ENCODE results near the gene HDX. TPM values are rescaled to one million over a fixed set of nuclear protein-coding genes. Genes with fewer than 3 reads are reported as not detected.

The HDX gene
- polyA plus RNA-seq, 1 experiment, result 5.1 TPM

- ChIA-PET CTCF (no interaction called here), POLR2A (no interaction called here)
- H3K9me3 ChIP-seq (ENCODE audit: control insufficient read depth, insufficient read depth, low read length), result no peaks in the 10 kb centered on the region
These were observed 23.2 kb downstream of the HDX start for GRCh38 chrX:84479086-84479485.

GRCh38 chrX:84477114-84477513 lies 25.1 kb downstream of the HDX start:
- no peak for TF ChIP-seq CTCF (IDR thresholded peaks at IDR 0.05; ENCODE audit: low read depth, low read length)
- Histone ChIP-seq H3K27me3 (ENCODE audit: control insufficient read depth, insufficient read depth, low read length) (no peaks in the 10 kb centered on the region), H3K27ac (ENCODE audit: low read depth, low read length) (no peak overlapping the region), H3K4me3 (ENCODE audit: low read depth, low read length) (no peak overlapping the region), H3K9me3 (ENCODE audit: control insufficient read depth, insufficient read depth, low read length) (no peaks in the 10 kb centered on the region)
- no peak for DNase-seq (ENCODE audit: low read depth, low spot score)
- POLR2A ChIA-PET, result no interaction called here
- CTCF ChIA-PET, result no interaction called here

More at GRCh38 chrX:84479086-84479485, 23.2 kb downstream of the HDX start:
- Histone ChIP-seq H3K27ac (ENCODE audit: low read depth, low read length) (no peak overlapping the region), H3K4me3 (ENCODE audit: low read depth, low read length) (no peak overlapping the region), H3K27me3 (ENCODE audit: control insufficient read depth, insufficient read depth, low read length) (no peaks in the 10 kb centered on the region)
- DNase-seq (ENCODE audit: low read depth, low spot score), result no peak
- TF ChIP-seq CTCF (IDR thresholded peaks at IDR 0.05; ENCODE audit: low read depth, low read length), result no peak

- Histone ChIP-seq H3K27ac (ENCODE audit: low read depth, low read length) (no peak overlapping the region), H3K27me3 (ENCODE audit: control insufficient read depth, insufficient read depth, low read length) (no peaks in the 10 kb centered on the region), H3K4me3 (ENCODE audit: low read depth, low read length) (no peak overlapping the region), H3K9me3 (ENCODE audit: control insufficient read depth, insufficient read depth, low read length) (no peaks in the 10 kb centered on the region)
- TF ChIP-seq CTCF (IDR thresholded peaks at IDR 0.05; ENCODE audit: low read depth, low read length), result no peak
- CTCF ChIA-PET, result no interaction called here
- no peak for DNase-seq (ENCODE audit: low read depth, low spot score)
- POLR2A ChIA-PET, result no interaction called here
These were observed 26.7 kb downstream of the HDX start for GRCh38 chrX:84475596-84475995.

- H3K27me3 ChIP-seq (ENCODE audit: control insufficient read depth, insufficient read depth, low read length), result no peaks in the 10 kb centered on the region
- TF ChIP-seq CTCF (IDR thresholded peaks at IDR 0.05; ENCODE audit: low read depth, low read length), result no peak
- no peaks in the 10 kb centered on the region for H3K9me3 ChIP-seq (ENCODE audit: control insufficient read depth, insufficient read depth, low read length)
- DNase-seq (ENCODE audit: low read depth, low spot score), result no peak
- POLR2A ChIA-PET, result no interaction called here
- H3K27ac ChIP-seq (ENCODE audit: low read depth, low read length), result no peak overlapping the region
- CTCF ChIA-PET, result interaction anchor here (0.7 kb wide), 1 partner anchor 429 kb away, joined by 3 read pairs; no protein-coding TSS in a partner anchor
- no peak overlapping the region for H3K4me3 ChIP-seq (ENCODE audit: low read depth, low read length)
These were observed 27.2 kb downstream of the HDX start for GRCh38 chrX:84475101-84475500.

GRCh38 chrX:84469226-84469625 lies 33.0 kb downstream of the HDX start:
- Histone ChIP-seq H3K4me3 (ENCODE audit: low read depth, low read length) (no peak overlapping the region), H3K27me3 (ENCODE audit: control insufficient read depth, insufficient read depth, low read length) (no peaks in the 10 kb centered on the region), H3K9me3 (ENCODE audit: control insufficient read depth, insufficient read depth, low read length) (no peaks in the 10 kb centered on the region), H3K27ac (ENCODE audit: low read depth, low read length) (no peak overlapping the region)
- DNase-seq (ENCODE audit: low read depth, low spot score), result no peak
- ChIA-PET CTCF (no interaction called here), POLR2A (no interaction called here)
- TF ChIP-seq CTCF (IDR thresholded peaks at IDR 0.05; ENCODE audit: low read depth, low read length), result no peak
